ENCODE measurements around the gene EFCAB10.

EFCAB10 gene

GRCh38 chr7:105587909-105588635 is 6.8 kb upstream of the EFCAB10 start:
- no peak for ATAC-seq (replicated peaks)
- H3K36me3 Mint-ChIP-seq (ENCODE audit: insufficient read depth) = no peaks in the 10 kb centered on the region
- no peak overlapping the region for H3K27ac Mint-ChIP-seq

GRCh38 chr7:105585850-105586500 is 4.7 kb upstream of the EFCAB10 start:
- DNase-seq (no peak), ATAC-seq (replicated peaks) (no peak)
- Mint-ChIP-seq H3K4me1 (ENCODE audit: low read depth in 2 of 2) (peaks cover 9 to 13% of the 10 kb centered on the region in 2 donors), H3K27me3 (peaks cover 6 to 22% of the 10 kb centered on the region in 2 donors), H3K9me3 (peaks cover 3 to 6% of the 10 kb centered on the region in 2 donors), H3K27ac (no peak overlapping the region), H3K36me3 (ENCODE audit: insufficient read depth) (peaks cover 3% of the 10 kb centered on the region), H3K4me3 (no peak overlapping the region)

More at GRCh38 chr7:105587909-105588635, 6.8 kb upstream of the EFCAB10 start:
- no peak for DNase-seq
- Mint-ChIP-seq H3K9me3 (peaks cover 3 to 6% of the 10 kb centered on the region in 2 donors), H3K27me3 (peaks cover 0 to 1% of the 10 kb centered on the region in 2 donors), H3K4me3 (no peak overlapping the region), H3K4me1 (ENCODE audit: low read depth in 2 of 2) (peaks cover 6% of the 10 kb centered on the region in 2 donors)

GRCh38 chr7:105584165-105584564 is 2.9 kb upstream of the EFCAB10 start:
- H3K27ac Mint-ChIP-seq = no peak overlapping the region
- peaks cover 3% of the 10 kb centered on the region for H3K36me3 Mint-ChIP-seq (ENCODE audit: insufficient read depth)
- H3K4me3 Mint-ChIP-seq = no peak overlapping the region
- peaks cover 6 to 27% of the 10 kb centered on the region in 2 donors for H3K27me3 Mint-ChIP-seq
- H3K9me3 Mint-ChIP-seq = peaks cover 3 to 6% of the 10 kb centered on the region in 2 donors
- H3K4me1 Mint-ChIP-seq (ENCODE audit: low read depth in 2 of 2) = peaks cover 3 to 12% of the 10 kb centered on the region in 2 donors
- no peak for DNase-seq
- ATAC-seq (replicated peaks) = no peak

- H3K36me3 Mint-ChIP-seq (ENCODE audit: insufficient read depth) = peaks cover 3% of the 10 kb centered on the region
- peaks cover 3 to 6% of the 10 kb centered on the region in 2 donors for H3K9me3 Mint-ChIP-seq
- peaks cover 6 to 27% of the 10 kb centered on the region in 2 donors for H3K27me3 Mint-ChIP-seq
- no peak overlapping the region for H3K27ac Mint-ChIP-seq
- ATAC-seq (replicated peaks) = no peak
- H3K4me3 Mint-ChIP-seq = no peak overlapping the region
- peaks cover 3 to 11% of the 10 kb centered on the region in 2 donors for H3K4me1 Mint-ChIP-seq (ENCODE audit: low read depth in 2 of 2)
- no peak for DNase-seq
Observed at GRCh38 chr7:105583061-105583460, 1.8 kb upstream of the EFCAB10 start.

GRCh38 chr7:105580022-105580740 is 1.1 kb downstream of the EFCAB10 start:
- H3K4me3 Mint-ChIP-seq = no peak overlapping the region
- peaks cover 6% of the 10 kb centered on the region for H3K36me3 Mint-ChIP-seq (ENCODE audit: insufficient read depth)
- no peak for DNase-seq
- no peak for ATAC-seq (replicated peaks)
- H3K27ac Mint-ChIP-seq = no peak overlapping the region
- H3K4me1 Mint-ChIP-seq (ENCODE audit: low read depth in 2 of 2) = peaks cover 3 to 9% of the 10 kb centered on the region in 2 donors
- H3K27me3 Mint-ChIP-seq = peaks cover 6 to 27% of the 10 kb centered on the region in 2 donors
- peaks cover 3 to 6% of the 10 kb centered on the region in 2 donors for H3K9me3 Mint-ChIP-seq

- H3K4me3 Mint-ChIP-seq = no peak overlapping the region
- no peaks in the 10 kb centered on the region for H3K9me3 Mint-ChIP-seq
- DNase-seq (no peak), ATAC-seq (replicated peaks) (no peak)
- peaks cover 6% of the 10 kb centered on the region for H3K36me3 Mint-ChIP-seq (ENCODE audit: insufficient read depth)
- peaks cover 3 to 9% of the 10 kb centered on the region in 2 donors for H3K4me1 Mint-ChIP-seq (ENCODE audit: low read depth in 2 of 2)
- H3K27ac Mint-ChIP-seq = no peak overlapping the region
- H3K27me3 Mint-ChIP-seq = peaks cover 6 to 27% of the 10 kb centered on the region in 2 donors
Observed at GRCh38 chr7:105578496-105578895, 2.8 kb downstream of the EFCAB10 start.

GRCh38 chr7:105577251-105577650 is 4.0 kb downstream of the EFCAB10 start:
- H3K4me3 Mint-ChIP-seq = no peak overlapping the region
- no peak for ATAC-seq (replicated peaks)
- H3K27me3 Mint-ChIP-seq = peaks cover 2 to 17% of the 10 kb centered on the region in 2 donors
- peaks cover 6% of the 10 kb centered on the region for H3K36me3 Mint-ChIP-seq (ENCODE audit: insufficient read depth)
- H3K27ac Mint-ChIP-seq = no peak overlapping the region
- peaks cover 3 to 9% of the 10 kb centered on the region in 2 donors for H3K4me1 Mint-ChIP-seq (ENCODE audit: low read depth in 2 of 2)
- no peak for DNase-seq
- H3K9me3 Mint-ChIP-seq = no peaks in the 10 kb centered on the region

- Mint-ChIP-seq H3K9me3 (no peaks in the 10 kb centered on the region), H3K4me1 (ENCODE audit: low read depth in 2 of 2) (no peaks in the 10 kb centered on the region), H3K36me3 (ENCODE audit: insufficient read depth) (peaks cover 26% of the 10 kb centered on the region), H3K27me3 (no peaks in the 10 kb centered on the region), H3K4me3 (no peak overlapping the region), H3K27ac (no peak overlapping the region)
- no peak for ATAC-seq (replicated peaks)
- DNase-seq = no peak
Observed at GRCh38 chr7:105571891-105572290, 9.4 kb downstream of the EFCAB10 start.

GRCh38 chr7:105567821-105568220 is 13.5 kb downstream of the EFCAB10 start:
- no peak for ATAC-seq (replicated peaks)
- H3K4me1 Mint-ChIP-seq (ENCODE audit: low read depth in 2 of 2) = no peaks in the 10 kb centered on the region

GRCh38 chr7:105567024-105567423 is 14.3 kb downstream of the EFCAB10 start:
- DNase-seq (no peak), ATAC-seq (replicated peaks) (no peak)
- Mint-ChIP-seq H3K36me3 (ENCODE audit: insufficient read depth) (peaks cover 69% of the 10 kb centered on the region), H3K27ac (no peak overlapping the region), H3K9me3 (no peaks in the 10 kb centered on the region), H3K4me1 (ENCODE audit: low read depth in 2 of 2) (no peaks in the 10 kb centered on the region), H3K27me3 (no peaks in the 10 kb centered on the region), H3K4me3 (no peak overlapping the region)

More at GRCh38 chr7:105567821-105568220, 13.5 kb downstream of the EFCAB10 start:
- no peak overlapping the region for H3K27ac Mint-ChIP-seq
- no peaks in the 10 kb centered on the region for H3K27me3 Mint-ChIP-seq
- no peaks in the 10 kb centered on the region for H3K9me3 Mint-ChIP-seq
- H3K36me3 Mint-ChIP-seq (ENCODE audit: insufficient read depth) = peaks cover 61% of the 10 kb centered on the region
- no peak overlapping the region for H3K4me3 Mint-ChIP-seq
- no peak for DNase-seq

- ATAC-seq (replicated peaks) (no peak), DNase-seq (no peak)
- H3K36me3 Mint-ChIP-seq (ENCODE audit: insufficient read depth) = peaks cover 86% of the 10 kb centered on the region
- no peaks in the 10 kb centered on the region for H3K4me1 Mint-ChIP-seq (ENCODE audit: low read depth in 2 of 2)
- H3K27me3 Mint-ChIP-seq = no peaks in the 10 kb centered on the region
- H3K27ac Mint-ChIP-seq = no peak overlapping the region
- H3K9me3 Mint-ChIP-seq = no peaks in the 10 kb centered on the region
- H3K4me3 Mint-ChIP-seq = no peak overlapping the region
Observed at GRCh38 chr7:105565190-105565589, 16.1 kb downstream of the EFCAB10 start.

GRCh38 chr7:105559926-105560325 is 21.4 kb downstream of the EFCAB10 start:
- Mint-ChIP-seq H3K27me3 (no peaks in the 10 kb centered on the region), H3K9me3 (no peaks in the 10 kb centered on the region), H3K4me1 (ENCODE audit: low read depth in 2 of 2) (no peaks in the 10 kb centered on the region), H3K27ac (no peak overlapping the region), H3K36me3 (ENCODE audit: insufficient read depth) (peaks cover 88% of the 10 kb centered on the region), H3K4me3 (no peak overlapping the region)
- ATAC-seq (replicated peaks) = no peak
- no peak for DNase-seq

- DNase-seq (no peak), ATAC-seq (replicated peaks) (no peak)
- Mint-ChIP-seq H3K4me3 (no peak overlapping the region), H3K36me3 (ENCODE audit: insufficient read depth) (peaks cover 67% of the 10 kb centered on the region), H3K4me1 (ENCODE audit: low read depth in 2 of 2) (peaks cover 9 to 20% of the 10 kb centered on the region in 2 donors), H3K27me3 (no peaks in the 10 kb centered on the region), H3K9me3 (no peaks in the 10 kb centered on the region), H3K27ac (no peak overlapping the region)
Observed at GRCh38 chr7:105538339-105538738, 43.0 kb downstream of the EFCAB10 start.
